GM12891 (cell line): ENCODE data around the gene PTRH1.

ENCODE experiments used
- POLR2A ChIP-seq: IDR thresholded peaks from 2 replicates; pipeline ENCODE4 v1.6.1; 2011; ENCODE audit warnings: low read depth, low read length, control low read depth
- POLR2AphosphoS5 ChIP-seq: IDR thresholded peaks from 2 replicates; pipeline ENCODE4 v1.6.1; 2011; ENCODE audit warnings: low read depth, low read length, control low read depth
- POU2F2 ChIP-seq: IDR thresholded peaks from 2 replicates; pipeline ENCODE4 v1.6.1; 2011; ENCODE audit warnings: low read depth, mild to moderate bottlenecking, control low read depth, low read length, moderate library complexity
- SPI1 ChIP-seq: IDR thresholded peaks from 2 replicates; pipeline ENCODE4 v1.6.1; 2011; ENCODE audit warnings: low read depth, low read length, control low read depth
- TAF1 ChIP-seq: IDR thresholded peaks from 2 replicates; pipeline ENCODE4 v1.6.1; 2011; ENCODE audit warnings: low read depth, low read length, control low read depth

DNA sequence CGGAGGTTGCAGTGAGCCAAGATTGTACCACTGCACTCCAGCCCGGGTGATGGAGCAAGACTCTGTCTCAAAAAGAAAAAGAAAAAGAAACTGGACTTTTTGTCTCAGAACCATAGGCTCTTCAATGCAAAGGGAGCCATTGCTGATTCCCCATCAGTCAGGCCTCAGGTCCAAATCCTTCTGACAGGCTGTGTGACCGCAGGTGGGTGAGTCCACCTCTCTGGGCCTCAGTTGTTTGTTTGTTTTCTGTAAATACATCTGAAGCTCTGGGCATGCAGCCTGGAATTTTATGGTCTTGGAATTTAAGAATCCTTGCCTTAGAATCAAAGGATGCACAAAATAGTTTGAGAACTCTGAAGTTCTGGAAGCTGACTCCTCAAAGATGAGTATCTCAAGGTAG lies 40.8 kb upstream of the PTRH1 start:
- no peak for TF ChIP-seq POLR2A
- TF ChIP-seq TAF1 = no peak
- TF ChIP-seq SPI1 = no peak
- no peak for TF ChIP-seq POLR2AphosphoS5
- no peak for TF ChIP-seq POU2F2
